HG02970 (cell line): ENCODE results near the gene RNF130.
A peak's percentile ranks its signal among the peaks of the same experiment; 100 is the strongest.
"Not testable (repeated sequence)": the region's sequence is repeated elsewhere in the genome, so short reads cannot be mapped to it uniquely, and the experiment has no call there.

Experiments
- ATAC-seq: cut with Tn5 transposase; IDR thresholded peaks from one replicate; pipeline ENCODE4 v1.9.1; 2021; ENCODE audit warnings: mild to moderate bottlenecking, moderate library complexity, moderate number of reproducible peaks; ENCODE audit not compliant: unreplicated experiment, low FRiP score

The RNF130 gene

DNA sequence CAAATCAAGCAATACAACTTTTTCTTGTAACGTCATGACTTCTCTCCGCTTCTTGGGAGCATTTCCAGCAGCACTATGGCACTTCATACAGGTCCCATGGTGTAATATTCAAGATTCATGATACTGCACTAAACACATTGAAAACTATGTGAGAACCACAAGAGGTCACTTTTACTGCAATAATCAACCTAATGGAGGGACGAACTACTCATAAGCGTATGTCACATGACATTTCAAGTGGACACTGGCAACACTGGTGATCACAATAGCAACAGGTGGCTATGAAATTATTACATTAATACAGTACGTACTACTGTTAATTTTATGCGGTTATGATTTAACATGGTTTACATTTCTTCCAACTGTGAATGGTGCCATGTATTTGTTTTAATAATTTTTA, 85.2 kb downstream of the RNF130 start:
- ATAC-seq: no peak

DNA sequence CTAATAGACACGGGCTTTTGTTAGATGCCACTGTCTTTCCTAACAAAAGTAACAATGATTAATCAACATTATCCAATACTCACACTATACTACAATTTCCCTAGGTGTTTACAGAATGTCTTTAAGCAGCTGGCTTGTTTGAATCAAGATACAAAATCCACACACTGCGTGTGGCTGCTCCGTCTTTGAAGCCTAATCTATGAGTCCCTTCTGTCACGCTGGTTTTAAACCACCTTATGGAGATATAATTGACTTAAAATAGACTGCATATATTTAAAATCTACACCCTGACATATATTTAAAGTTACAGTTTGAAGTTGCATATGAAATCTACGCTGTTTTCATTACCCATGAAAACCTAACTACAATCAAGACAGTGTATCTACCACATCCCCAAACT, 89.9 kb downstream of the RNF130 start:
- no peak for ATAC-seq

DNA sequence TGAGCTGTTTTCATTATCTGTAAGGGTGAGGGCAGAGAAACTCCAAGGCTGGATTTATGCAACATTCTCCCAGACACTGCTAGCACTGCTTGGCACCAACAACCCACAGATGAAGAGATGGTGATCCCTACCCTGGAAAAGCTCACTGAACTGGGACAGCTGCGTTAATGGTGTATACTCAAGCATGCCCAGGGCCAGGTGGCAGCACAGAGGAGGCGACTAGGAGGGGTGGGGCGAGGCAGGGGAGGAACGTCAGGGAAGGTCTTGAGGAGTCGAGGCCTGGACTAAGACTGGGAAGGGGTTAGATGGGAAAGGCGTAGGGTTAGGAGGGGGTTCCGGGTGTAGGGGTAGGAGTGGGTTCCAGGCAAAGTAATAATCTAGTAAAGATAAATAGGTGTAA, 90.8 kb downstream of the RNF130 start:
- no peak for ATAC-seq

- no peak for ATAC-seq
These were observed 92.8 kb downstream of the RNF130 start for GRCh38 chr5:179978792-179979191.

GRCh38 chr5:179975713-179976134, 95.8 kb downstream of the RNF130 start:
- ATAC-seq: no peak

DNA sequence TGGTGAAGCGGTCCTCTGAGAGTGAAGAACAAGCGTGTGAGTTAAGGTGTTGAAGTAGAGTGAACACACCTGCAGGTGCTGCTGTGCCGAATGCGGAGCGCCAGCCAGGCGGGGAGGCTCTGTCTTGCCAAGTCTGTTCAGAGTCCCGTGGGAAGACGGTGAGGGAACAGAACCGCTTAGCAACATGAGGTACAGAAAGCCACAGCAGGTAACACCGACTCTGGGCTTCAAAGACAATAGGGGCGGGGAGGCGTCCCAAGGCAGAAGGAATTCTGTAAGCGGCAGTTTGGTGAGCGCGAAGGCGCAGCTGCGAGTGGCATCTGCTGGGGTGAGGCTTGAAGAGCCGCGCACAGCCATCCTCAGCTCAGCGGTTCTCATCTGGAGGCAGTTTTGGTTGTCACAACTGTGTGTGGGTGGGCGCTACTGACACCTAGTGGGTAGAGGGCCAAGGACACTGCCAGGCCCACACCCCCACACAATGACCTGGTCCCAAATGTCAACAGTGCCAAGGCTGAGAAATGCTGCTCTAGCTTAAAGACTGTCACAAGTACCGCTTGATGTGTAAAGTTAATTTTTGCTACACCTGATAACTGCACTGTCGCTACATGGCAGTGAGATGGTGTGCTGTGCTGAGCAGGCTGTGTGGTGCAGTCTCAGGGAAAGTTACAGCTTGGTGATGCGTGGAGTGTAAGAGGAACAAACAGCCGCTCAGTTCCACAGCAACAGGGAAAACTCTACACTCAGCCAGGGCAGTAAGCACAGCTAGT, 96.4 kb downstream of the RNF130 start:
- ATAC-seq: peak; percentile 68

GRCh38 chr5:179974246-179974945, 97.2 kb downstream of the RNF130 start:
- no peak for ATAC-seq

DNA sequence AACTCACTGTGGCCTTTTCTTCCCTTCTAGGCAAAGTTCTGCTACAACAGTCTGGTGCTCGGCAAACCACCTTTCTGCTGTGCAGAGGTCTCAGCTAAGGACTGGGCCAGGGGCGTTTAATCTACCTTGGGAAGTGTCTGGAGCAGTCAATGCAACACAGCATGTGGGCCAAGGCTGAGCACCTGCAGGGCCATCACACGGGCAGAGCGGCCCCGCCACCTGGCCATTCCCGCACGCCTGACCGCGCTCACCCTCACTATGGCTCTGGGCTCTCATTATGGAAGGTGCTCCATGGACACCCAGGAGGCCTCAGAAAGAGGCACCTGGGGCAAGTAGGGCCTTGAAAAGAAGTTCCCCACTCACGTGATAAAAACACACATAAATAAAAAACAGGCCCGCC, 98.2 kb downstream of the RNF130 start:
- ATAC-seq: no peak

DNA sequence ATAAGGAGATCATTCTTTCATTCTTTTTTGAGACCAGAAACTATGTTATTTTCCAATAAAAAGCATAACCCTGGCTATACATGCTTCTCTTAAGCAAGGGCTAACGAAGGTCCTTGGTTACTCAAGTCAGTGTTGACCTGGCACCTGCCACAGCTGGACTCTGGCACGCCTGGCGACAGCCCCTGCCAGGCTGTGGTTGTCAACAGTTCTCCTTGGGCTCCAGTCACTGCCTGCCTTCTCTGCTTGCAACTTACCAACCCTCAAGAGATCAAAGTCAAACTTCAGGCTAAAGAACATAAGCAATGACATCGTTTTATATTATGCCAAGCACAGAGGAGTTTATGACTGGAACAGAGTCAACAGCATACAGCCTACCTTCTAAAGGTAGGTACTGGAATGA, 102.4 kb downstream of the RNF130 start:
- no peak for ATAC-seq

DNA sequence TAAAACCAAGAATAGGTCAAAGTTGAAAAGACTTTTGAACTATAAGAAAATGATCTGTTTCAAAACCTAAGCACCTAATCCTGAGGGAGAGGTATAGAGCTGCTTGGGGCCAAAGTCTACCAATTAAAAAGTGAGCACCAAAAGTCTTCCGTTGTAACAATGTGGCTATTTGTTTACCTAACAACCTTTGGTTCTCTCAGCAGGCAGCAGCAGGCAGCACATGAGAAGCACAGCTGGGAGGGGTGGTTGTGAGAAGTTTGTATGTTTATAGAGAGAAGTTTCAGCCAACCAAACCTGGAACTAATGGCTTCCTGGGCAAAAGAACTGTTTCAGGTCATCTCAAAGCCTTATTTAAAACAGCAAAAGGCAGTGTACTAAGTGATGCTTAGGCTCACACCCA, 104.1 kb downstream of the RNF130 start:
- no peak for ATAC-seq

DNA sequence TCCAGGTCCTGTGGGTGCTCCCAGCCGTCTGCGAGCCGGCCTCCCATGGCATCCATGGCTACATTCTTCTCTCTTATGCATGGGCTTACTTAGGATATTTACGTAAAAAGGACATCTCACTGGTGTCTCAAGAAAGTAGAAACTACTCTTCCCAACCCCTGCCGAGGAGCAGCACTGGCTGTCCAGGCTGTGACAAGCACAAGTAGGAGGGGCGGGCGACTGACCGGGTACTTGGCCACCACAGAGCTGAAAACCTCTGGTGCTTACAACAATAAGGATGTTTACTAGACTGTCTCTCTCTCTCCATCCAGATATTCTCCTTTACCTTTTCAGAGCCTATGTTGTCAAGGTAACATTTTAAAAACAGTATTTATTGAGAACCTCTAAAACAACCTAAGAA, 107.5 kb downstream of the RNF130 start:
- no peak for ATAC-seq

GRCh38 chr5:179963375-179963774, 108.2 kb downstream of the RNF130 start:
- no peak for ATAC-seq

- no peak for ATAC-seq
These were observed 111.2 kb downstream of the RNF130 start for GRCh38 chr5:179960204-179960831.

DNA sequence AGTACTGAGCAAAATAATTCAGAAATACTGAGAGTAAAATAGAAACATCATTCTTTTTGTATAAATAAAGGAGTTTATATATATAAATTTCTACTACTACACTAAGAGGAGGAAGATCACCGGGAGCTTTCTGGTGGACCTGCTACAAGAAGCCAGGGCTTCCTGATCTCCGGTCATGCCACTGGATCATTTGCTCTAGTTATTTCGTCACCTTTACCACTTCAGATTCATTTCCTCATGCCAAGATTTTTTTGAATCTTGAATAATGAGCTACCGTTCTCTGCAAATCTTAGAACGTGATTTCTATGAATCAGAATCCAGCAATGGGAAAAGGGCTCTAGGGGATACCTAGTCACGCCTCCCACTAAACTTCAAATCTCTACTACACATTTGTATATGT, 111.9 kb downstream of the RNF130 start:
- no peak for ATAC-seq

DNA sequence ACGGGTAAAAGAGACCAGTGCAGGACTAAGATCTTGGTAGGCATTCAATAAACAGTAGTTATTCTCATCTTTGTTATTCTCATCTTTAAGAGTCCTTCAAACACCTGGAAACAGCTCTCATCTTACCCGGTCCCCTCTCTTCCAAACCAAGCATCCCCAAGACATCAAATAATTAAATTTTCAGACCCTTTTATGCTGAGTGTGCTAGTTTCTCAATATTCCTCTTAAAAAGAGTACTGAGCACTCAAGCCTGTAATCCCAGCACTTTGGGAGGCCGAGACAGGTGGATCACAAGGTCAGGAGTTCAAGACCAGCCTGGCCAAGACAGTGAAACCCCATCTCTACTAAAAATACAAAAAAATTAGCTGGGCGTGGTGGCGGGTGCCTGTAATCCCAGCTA, 112.4 kb downstream of the RNF130 start:
- ATAC-seq: not testable (repeated sequence)

DNA sequence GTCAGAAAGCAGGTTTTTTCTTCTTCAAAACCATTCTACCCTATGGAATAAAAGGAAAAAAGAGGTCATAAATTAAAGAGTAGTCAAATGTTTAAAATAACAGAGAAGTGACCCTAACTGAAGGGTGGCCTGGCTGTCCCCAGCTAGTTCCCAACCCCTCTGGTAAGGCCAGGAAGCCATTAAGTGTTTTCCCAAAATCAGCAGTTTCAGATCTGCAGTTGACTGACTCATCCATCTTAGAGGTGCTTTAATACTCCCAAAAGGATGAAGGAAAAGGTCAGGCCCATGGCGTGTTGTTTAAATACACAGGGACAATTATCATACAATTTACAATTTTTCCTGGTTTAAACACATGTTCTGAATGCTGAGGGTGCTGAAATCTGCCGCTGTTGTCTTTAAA, 115.9 kb downstream of the RNF130 start:
- ATAC-seq: no peak

- ATAC-seq: no peak
These were observed 116.5 kb downstream of the RNF130 start for GRCh38 chr5:179955062-179955461.

GRCh38 chr5:179954434-179954833, 117.1 kb downstream of the RNF130 start:
- ATAC-seq: no peak

DNA sequence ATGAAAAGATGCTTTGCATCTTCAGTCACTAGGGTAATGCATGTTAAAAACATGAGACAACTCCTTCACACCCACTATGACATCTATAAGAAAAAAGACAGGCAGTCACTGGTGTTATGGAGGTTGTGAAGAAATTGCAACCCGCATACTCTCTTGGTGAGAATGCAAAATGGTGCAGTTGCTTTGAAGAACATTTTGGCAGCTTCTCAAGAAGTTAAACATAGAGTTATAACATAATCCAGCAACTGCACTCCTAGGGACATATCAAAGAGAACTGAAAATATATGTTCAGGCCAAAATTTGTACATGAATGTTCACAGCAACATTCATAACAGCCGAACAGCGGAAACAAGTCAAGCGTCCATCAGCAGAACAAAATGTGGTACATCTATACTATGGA, 117.6 kb downstream of the RNF130 start:
- ATAC-seq: no peak

DNA sequence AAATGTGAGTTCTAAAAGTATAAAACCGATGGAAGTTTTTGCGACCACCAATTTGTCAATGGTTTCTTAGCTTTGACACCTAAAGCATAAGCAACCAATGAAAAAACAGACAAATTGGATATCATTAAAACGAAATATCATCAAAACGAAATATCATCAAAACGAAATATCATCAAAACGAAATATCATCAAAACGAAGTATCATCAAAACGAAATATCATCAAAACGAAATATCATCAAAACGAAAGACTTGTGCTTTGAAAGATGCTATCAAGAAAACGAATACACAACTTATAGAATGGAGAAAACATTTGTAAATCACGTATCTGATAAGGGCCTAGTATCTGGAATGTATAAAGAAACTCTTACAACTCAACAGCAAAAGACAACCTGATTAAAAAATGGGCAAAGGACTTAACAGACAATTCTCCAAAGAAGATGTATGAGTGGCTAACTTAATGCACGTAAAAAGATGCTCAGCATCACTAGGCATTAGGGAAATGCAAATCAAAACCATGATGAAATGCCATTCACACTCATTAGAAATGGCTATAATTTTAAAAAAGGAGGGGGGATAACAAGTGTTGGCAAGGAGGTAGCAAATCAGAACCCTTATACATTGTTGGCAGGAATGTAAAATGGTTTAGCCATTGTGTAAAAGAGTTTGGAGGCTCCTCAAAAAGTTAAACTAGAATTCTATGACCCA, 134.4 kb downstream of the RNF130 start:
- ATAC-seq: no peak
